Activated CD4-positive, CD25-positive, alpha-beta regulatory T cell treated with anti-CD3 and anti-CD28 coated beads, Interleukin-2, amount 50 U/mL, for 72 hours (primary cell): Measurements from ENCODE around the gene KDM4C.

ENCODE experiments used
- DNase-seq: peaks from one replicate; pipeline ENCODE4 v3.0.0; 2021

Gene KDM4C

DNA sequence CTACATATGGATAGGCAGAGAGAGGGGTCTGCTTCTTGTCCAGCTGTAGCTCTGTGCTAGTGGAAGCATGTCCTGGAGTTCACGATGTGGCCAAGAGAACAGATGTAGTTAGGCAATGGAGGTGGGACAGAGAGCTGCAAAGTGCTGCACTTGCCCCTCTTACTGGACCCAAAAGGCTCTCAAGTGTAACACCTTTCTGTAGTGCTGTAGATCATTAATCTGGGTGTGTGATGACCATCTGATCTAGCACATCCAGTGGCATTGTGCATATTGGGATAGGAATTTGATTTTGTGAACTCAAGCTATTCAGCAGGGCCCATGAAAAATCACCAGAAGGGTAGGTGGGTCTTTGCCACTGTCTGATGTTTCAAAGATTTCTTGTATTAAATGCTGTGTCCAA lies 151.4 kb downstream of the KDM4C start:
- DNase-seq = no peak

DNA sequence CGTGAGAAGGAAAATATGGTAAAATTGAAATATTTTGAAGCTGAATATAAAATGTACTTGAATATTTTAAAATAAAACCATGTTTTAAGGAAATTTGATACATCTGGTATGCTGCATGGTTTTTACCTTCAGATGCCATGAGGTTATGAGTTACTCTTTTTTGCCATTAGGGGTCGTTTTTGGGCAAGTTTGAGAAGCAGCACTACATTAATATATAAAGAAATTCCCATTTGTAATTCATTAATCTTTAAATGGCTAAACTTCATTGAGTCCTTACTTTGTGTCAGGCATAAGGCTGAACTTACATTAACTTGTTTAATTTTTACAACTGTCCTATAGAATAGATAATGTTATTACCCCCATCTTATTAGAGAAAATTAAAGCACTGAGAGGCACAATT lies 152.3 kb downstream of the KDM4C start:
- DNase-seq = no peak

DNA sequence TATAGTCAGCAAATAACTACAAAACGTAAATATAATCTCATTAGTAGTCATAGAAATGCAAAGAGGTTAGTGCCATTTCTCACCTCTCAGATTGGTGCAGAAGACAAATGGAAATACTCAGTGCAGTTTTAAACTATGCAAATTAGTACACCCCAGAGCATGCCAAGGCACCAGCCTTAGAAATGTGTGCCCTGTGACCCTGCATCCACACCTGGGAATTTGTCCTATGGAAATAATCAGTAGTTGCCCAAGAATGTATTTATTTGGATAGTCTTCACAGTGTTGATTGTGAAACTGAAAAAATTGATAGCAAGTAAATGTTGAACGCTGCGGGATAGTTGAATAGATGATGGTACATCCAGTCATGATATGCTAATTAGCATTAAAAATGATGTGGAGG lies 152.7 kb downstream of the KDM4C start:
- DNase-seq = no peak

DNA sequence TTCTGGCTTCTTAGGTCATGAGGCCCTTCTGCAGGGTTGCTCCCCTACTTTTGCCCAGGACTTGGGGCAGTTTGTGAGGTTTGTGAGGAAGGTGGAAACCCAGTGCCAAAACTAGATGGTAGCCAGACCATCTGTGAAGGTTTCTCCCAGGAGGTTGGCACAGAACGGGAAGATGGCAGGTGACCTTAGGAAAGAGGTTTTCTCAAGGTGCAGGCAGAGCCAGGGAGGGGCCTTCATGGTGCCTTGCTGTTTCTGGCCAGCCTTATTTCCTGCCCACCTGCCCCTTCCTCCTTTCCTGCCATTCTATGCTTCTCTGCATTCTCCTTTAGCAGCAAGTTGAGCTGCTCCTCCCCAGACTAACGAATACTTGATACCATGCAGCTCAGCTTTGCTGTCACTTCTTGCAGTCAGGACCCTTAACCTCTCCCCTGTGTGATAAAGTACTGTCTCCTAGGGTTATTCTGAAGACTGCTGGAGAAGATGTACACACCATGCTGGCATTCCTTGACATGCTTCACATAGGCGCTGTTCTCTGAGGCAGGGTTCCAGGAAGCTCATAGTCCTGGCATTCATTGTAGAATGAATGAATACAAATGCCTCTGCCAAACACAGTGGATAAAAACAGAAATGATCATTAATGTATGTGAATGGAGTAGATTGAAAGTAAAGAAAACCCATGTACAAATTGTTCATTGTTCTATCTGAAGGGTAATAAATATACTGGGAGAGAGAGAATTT lies 154.3 kb downstream of the KDM4C start:
- DNase-seq = no peak

DNA sequence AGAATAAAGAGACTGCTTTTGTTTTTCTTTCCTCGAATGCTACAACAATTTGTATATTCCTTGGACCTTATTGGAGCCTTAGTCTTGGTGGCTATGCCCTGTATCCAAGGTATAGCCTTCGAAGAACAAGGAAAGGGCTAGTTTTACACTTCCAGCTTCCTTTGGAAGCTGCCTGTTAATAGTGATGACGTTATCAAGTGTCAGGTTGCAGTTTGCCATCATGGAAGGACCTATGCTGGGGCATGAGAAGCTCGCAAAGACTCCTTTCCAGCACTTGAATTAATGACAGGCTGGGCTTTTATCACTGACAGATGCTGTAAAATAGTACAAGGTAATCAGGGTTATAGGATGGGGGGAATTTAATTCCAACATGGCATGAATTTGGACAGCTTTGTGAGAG lies 157.9 kb downstream of the KDM4C start:
- DNase-seq = no peak

DNA sequence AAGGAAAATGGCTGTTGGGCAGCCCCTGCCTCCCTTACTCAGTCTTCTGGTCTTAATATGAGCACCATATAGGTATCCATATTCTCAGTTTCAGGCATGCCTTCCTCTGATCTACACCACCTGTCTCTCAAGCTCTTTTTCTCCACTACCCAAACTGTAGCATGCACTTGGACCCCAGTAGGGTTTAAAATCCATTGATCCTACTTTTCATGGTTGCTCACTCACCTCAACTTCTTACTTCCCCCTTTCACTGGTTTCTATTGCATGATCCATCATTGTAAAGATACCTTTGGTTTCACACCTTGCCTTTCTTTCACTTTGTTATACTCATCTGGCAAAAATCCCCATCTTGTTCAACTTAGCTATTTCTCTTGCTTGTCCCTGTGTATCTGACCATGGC lies 159.4 kb downstream of the KDM4C start:
- DNase-seq = no peak

DNA sequence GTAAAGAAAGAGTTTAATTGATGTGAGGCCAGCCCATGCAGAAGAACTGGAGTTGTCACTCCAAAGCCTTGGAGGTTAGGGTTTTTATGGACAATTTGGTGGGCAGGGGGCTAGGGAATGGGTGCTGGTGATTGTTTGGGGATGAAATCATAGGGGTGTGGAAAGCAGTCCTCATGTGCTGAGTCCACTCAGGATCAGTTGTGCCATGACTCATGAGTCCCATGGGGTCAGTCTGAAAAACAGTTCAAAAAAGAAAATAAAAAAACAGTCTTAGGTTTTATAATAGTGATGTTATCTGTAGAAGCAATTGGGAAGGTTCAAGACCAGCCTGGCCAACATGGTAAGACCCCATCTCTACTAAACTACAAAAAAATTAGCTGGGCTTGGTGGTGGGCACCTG lies 162.3 kb downstream of the KDM4C start:
- no peak for DNase-seq

DNA sequence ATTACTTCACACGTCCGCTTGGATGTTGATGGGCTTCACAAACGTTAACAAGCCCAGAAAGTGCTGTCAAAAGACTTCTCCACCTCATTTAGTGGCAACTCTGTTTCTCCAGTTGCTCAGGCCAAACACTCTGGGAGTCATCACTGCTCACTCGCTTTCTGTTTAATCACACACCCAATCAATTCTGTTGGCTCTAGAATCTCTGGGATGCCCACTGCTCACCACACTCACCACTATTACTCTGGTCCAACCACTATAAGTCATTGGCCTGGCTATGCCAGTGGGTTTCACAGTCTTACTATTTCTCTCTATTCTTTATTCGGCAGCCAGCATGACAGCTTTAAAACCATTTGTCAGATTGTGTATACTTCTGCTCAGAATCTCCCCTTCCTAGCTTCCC lies 163.5 kb downstream of the KDM4C start:
- DNase-seq = no peak

DNA sequence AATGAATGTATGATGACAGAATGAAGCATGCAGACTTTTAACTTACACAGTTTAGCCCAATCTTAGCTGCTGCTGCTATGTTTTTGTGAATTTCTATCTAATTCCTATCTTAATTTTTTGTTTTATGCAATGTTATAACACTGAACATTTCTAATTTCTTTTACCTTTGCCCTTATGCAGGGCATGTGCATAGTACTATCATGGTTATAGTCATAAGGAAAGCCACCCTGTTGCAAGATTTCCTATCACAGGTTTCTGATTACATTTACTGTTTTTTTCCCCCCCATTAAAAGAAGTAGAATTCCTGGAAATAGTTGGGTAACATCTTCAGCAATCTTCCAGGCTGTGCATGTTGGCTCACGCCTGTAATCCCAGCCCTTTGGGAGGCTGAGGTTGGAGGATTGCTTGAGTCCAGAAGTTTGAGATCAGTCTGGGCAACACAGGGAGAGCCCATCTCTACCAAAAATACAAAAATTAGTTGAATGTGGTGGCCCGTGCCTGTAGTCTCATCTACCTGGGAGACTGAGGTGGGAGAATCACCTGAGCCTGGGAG lies 164.4 kb downstream of the KDM4C start:
- DNase-seq = no peak

DNA sequence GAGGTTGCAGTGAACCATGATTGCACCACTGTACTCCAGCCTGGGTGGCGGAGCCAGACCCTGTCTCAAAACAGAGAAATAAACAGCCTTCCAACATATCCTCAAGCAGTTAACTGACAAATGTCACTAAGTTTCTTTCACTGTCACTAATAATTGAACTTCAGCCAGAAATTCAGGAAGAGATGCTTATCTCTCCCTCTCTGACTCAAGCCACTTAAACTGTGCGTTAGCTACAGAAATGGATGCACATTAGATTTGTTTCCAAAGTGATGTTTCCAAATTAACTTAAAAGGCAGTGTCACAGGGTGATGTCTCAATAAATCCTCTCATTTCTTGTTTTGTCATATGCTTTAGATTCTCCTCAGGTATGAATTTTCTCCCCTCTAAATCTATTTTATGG lies 164.9 kb downstream of the KDM4C start:
- no peak for DNase-seq

DNA sequence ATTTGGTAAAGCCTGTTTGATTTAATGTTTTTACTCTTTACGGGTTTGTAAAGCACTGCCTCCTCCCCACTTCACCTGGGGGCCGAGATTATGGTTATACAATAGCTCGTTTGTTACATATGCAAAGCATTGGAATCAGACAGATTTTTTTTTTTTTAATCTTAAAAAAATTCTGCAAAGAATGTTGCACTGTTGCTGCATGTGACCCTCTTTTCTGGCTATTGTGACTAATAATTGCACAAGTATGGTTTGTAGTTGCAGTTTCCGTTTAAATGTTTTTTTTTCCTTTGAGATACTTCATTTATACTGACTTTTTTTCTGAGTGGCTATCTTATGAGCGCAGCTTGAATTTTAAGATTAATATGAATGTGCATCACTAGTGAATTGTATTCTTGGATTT lies 165.3 kb downstream of the KDM4C start:
- DNase-seq = no peak

DNA sequence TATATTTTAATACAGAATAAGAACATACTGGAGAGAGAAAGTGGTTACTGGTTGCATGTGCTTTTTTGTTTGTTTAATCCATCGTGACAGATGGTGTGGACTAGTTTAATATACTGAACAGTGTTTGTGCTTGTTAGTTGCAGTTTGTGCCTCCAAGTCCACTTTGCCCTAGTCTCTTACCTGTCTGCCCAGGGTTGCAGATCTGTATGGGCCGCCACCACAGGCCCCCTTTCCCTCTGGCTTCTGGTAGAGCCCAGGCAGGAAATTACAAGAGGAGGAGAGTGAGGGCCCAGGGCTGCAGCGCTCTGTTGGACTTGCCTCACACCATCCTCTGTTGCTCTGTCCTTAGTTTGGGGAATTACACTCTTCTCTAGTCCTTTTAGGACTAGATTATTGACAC lies 166.4 kb downstream of the KDM4C start:
- no peak for DNase-seq

DNA sequence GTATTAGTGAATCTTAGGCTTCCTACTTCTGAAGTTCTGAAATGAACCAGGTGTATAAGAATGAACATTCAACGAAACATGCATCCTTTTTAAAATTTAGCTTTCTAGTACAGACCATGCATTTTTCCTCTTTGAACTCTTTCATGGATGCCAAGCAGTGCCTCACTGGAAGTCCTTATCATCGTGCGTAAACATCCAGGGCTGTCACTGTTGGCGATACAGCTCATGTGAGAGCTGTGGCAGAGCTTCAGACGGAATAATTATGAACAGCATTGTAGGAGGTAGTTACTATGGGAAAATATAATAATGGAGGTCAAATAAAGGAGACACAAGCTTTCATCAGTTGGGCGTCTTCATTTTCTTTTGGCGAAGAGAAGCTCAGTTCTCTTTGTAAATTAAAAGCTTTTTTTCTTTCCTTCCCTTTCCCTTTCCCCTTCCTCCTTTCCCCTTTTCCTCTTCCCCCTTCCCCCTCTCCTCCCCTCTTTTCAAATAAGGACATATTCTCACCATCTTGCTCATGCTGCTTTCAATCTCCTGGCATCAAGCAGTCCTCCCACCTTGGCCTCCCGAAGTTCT lies 167.3 kb downstream of the KDM4C start:
- no peak for DNase-seq

DNA sequence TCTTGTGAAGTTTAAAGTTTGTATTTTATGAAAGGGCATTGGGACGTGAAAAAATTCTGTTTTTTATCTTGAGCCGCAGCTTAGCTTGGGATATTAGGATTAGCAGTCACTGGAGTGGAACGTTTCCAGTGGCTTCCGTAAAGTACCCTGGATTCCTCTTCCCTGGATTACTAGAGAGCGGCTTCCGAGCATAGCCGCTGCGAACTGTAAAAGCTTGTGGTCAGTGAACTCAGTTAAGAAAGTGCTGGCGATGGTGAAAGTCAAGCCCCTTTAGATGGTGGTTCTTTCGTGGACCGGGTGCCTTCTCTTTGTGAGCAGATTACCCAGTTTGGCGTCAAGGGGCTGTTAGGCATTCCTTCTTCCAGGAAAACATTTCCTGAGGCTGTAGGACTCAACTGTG lies 168.1 kb downstream of the KDM4C start:
- DNase-seq = no peak

DNA sequence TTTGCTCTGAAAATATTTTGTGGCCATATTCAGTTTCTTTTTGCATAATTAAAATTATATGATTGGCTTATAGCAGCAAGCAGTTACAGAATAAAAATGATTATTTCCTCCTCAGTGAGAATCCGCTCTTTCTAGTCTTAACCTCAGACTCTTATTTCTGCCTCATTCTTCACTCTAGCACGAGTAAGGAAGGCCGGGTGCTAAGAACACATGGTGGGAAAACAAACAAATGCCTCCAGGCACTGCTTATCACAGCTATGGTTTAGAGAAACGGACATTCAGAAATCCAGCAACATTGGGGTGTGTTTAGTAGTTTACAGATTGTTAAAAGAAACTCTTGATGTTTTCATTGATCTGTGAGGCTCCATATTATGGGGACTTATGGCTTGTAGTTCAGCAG lies 168.7 kb downstream of the KDM4C start:
- DNase-seq = no peak

DNA sequence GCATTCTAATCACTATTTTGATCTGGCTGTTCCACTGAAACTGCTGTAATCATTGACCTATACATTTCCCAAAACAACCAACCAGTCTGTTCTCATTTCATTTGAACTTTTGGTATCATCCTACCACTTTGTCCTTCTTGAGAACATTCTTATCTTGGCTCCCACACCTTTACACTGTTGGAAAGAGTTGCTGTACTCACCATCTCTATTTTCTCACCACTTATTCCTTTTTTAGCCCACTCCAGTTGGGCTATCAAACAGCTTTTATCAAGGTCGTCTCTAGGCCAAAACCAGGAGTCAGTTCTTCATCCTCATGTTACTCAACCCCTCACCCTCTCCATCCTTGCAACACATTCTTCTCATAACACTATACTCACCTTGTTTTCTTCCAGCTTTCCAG lies 170.1 kb downstream of the KDM4C start:
- no peak for DNase-seq

DNA sequence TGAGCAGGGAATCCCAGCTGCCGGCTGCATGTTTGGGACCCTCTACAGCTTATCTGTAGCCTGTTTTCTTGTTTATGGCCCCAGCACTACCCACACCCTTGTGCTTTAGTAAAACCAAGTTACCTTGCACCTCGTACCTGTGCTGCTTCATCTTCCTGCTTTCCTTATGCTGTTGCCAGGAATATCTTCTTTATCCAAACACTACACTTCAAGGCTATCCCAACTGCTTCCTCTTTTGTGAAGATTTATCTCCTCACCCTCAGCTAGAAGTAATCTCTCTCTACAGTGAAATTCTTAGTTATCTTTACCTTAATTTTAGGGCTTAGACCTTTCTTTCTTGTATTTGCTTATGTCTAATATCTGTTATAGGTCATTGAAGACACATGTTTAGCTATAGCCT lies 171.1 kb downstream of the KDM4C start:
- no peak for DNase-seq

DNA sequence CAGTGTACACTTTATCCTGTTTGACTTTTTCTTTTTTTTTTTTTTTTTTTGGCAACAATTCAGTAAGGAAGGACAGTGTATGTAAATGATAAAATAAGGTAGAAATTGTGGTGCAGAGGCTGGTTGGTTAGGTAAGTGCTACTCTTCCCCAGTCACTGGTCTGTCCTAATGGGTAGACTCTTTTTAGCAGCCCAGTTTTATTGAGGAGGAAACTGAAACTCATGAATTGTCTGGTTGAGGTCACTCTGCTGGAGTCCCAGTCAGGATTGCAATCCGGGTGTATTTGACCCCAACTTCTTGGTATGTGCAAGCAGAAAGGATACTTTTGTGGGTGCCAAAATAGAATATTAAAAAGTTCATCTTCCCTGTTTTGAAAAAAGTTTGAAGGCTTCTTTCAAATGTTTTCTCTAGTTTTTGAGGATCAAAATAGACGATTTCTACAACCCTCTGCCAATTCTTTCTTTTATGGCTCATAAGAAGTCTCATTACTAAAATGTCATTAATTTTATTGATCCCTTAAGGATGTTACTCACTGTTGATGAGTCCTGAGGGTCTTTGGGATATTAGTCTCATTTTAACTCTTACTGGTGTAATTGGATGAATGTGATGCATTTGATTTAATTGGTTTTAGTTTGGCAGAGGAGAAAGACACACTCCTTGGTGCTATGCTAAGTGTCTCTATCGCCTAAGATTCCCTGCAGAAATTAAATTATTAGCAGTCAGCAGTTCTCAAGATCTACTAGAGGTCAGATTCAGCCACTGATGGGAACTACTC lies 171.9 kb downstream of the KDM4C start:
- DNase-seq = no peak

DNA sequence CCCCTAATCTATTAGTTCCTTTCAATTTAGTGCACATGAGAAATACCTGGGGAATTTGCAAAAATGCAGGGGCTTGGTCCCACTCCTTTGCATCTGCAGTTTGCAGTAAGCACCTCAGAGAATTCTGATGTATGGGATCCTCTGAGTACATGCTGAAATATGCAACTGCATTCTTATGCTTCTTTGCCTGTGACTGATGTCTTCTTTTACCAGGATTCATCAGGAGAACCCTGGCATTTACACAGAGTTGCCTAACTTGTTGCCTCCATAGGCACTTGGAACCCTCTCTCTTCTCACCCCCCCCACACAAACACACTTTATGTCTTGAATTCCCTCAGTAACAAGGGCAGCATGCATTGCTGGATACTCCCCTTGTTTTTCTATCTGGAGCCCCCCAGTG lies 173.1 kb downstream of the KDM4C start:
- no peak for DNase-seq

DNA sequence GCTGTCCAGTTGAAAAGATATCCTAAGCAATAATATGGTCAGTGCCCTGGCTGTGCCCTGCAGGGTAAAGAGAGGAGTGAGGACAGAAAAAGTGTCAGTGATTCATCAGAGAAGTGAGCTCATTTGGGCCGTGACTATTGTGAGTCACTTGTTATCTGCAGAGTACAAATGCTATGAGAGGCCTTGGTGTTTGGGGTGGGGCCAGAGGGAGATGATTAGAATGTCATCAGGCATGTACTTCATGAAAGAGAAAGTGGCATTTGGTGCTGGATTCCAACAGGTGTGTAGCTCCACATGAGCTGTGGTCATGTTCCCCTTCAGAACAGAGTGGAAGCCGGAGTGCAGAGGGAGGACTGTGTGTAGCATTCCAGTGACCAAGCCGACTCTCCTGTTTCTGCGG lies 174.1 kb downstream of the KDM4C start:
- no peak for DNase-seq

DNA sequence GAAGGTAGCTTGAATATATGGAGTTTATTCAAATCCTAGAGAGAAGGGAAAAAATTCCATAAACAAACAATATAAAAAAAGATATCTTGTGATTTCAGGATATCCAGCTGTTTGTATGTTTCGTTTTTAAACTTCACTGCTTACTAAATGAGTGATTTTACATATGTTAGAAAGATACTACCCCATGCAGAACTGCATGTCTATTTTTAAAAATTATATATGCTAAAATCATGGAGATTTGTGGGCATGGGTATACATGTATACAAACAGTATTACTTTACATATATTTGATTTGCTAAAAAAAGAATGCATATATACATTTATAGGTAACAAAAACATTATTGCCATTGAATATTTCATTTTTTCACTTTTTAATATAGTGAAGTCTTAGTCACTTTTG lies 178.3 kb downstream of the KDM4C start:
- no peak for DNase-seq

DNA sequence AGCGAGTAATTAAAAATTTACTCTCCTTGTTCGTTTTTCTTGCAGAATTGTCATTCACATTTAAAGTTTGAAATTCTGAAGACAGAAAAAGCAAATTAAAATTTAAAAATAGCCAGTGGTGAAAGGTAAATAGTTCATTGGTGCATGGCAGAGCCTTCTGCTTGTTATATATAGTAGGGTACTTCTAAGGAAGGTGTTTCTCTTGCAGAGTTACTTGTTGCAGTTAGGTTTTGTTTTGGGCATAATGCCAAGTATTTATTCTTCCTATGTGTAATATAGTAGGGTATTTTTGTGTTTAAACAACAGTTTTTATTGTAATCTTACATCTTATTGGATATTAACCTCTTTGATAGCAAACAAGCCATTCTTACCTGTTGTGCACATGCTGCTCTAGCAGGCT lies 179.4 kb downstream of the KDM4C start:
- no peak for DNase-seq

DNA sequence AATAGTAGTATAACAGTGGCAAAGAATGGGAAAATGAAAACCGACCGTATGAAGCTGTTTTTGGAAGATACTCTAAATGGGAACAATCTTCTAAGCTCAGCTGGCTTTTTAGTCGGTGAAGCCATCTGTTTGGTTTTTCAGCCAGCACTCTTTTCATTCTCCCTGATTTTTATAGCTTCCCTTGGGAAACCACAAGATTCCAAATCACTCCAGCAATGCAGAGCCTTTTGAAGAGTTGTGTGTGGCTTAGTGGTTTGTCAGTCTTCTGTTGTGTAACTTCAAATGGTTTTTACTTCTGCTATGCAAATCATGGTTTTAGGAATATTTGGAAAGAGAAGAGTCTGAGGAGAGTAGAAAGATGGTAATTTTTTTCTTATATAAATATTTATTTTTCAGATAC lies 180.7 kb downstream of the KDM4C start:
- DNase-seq = no peak

DNA sequence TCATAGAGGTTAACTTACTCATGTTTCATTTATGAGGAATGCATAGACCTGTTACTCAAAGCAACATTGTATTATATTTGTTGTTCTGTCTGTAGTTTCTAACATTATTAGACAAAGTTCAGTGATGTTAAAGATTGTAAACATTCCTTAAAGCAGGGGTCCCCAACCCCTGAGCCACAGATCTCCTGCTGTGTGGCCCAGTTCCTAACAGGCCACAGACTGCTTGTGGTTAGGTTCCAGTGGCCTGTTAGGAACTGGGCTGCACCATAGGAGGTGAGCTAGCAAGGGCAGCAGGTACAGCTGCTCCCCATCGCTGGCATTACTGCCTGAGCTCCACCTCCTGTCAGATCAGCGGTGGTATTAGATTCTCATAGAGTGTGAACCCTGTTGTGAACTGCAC lies 181.1 kb downstream of the KDM4C start:
- DNase-seq = no peak
